A172 (cell line): ENCODE data around the gene ZC3H10. TPM values are rescaled to one million over a fixed set of nuclear protein-coding genes. Genes with fewer than 3 reads are reported as not detected.
"Not testable (repeated sequence)": the region's sequence is repeated elsewhere in the genome, so short reads cannot be mapped to it uniquely, and the experiment has no call there.

Source experiments
- DNase-seq: peaks from one replicate; pipeline ENCODE4 v3.0.0-alpha.2; 2015; ENCODE audit warnings: low spot score
- total RNA-seq: library from RNA; depleted of rRNA; stranded (reverse); fragments of >200 nt; shearing (Covaris generic); gene quantifications from 2 replicates; pipeline ENCODE4 v1.2.3, GENCODE V29; 2014; rRNA removed

ZC3H10 gene, protein sequence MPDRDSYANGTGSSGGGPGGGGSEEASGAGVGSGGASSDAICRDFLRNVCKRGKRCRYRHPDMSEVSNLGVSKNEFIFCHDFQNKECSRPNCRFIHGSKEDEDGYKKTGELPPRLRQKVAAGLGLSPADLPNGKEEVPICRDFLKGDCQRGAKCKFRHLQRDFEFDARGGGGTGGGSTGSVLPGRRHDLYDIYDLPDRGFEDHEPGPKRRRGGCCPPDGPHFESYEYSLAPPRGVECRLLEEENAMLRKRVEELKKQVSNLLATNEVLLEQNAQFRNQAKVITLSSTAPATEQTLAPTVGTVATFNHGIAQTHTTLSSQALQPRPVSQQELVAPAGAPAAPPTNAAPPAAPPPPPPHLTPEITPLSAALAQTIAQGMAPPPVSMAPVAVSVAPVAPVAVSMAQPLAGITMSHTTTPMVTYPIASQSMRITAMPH
- total RNA-seq = 1.8 and 2.9 TPM in 2 replicates

DNA sequence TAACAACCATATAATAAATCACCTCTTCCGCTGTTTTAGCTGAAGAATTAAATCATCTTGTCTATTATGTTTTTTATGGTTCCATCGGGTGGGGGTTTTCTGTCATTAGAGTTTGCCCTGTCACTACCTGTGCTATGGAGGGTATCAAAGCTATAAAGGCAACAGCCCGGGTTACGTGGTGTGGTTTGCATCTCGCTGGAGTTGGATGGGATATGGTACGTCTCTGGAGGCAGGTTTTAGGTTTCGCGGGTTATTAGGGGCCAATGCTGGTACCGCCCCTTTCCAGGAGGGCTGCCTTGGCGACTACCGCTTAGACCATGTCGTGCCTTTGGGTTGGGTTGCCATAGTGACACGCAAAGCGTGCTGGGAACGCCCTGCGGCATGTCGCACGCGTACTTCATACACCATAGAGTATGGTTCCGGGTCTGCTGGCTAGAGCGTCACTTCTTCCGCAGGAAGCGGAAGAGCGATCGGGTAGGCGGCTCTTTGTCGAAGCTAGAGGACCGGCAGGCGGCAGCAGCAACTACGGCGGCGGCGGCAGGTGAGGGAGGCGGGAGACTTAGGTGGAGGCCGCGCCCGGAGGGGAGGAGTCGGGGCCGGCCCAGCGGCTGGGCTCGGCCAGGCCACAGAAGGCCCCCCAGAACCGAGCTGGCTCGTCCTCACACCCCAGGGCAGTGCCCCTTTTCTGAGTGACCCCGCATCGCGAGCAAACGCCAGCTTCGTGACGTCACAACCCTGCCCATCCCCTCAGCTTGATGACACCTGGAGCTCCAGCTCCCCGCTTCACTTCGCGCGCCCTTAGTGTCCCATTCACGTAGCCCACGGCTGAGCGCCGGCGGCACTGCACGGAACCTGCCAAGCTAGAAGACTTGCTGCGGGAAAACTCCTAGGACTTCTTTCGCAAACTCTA lies at the start of gene ZC3H10:
TSS of gene ZC3H10 (plus strand) at position 489 of the 910 bp plus-strand sequence. CDS start 2,297 bp downstream, outside the sequence.
- DNase-seq = peak; percentile 98

DNA sequence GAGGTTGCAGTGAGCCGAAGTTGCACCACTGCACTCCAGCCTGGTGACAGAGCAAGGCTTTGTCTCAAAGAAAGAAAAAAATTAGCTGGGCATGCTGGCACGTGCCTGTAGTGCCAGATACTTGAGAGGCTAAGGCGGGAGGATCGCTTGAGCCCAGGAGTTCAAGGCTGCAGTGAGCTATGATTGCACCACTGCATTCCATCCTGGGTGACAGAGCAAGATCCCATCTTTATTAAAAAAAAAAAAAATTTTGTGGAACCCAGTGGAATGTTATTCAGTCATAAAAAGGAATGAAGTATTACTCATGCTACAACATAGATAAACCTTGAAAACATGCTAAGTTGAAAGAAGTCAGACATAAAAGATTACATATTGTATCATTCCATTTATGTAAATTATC lies 46.4 kb upstream of the ZC3H10 start:
- no peak for DNase-seq

DNA sequence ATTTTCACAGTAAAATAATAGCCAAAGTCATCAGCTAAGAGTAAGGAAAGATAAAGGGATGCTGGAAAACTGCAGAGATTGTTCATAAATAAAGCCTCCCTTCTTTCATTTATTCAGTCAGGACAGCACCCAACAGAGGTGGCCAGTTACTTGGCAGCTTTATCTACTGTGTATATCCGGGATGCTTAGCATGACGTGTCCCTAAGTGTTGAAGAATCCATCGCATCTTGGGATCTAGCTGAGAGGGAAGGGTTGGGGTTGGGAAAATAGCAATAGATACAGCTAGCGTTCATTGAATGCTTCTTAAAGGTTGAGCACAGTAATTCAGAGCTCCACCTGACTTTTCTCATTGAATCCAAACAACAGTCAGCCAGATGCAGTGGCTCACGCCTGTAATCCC lies 43.7 kb upstream of the ZC3H10 start:
- no peak for DNase-seq

DNA sequence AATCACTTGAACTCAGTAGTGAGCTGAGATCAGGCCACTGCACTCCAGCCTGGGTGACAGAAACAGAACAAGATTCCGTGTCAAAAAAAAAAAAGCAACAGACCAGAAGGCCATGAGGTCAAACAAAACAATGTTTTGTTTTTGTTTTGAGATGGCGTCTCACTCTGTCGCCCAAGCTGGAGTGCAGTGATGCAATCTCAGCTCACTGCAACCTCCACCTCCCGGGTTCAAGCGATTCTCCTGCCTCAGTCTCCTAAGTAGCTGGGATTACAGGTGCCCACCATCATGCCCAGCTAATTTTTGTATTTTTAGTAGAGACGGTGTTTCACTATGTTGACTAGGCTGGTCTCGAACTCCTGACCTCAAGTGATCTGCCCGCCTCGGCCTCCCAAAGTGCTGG lies 40.1 kb upstream of the ZC3H10 start:
- DNase-seq = not testable (repeated sequence)

GRCh38 chr12:56078427-56078826 lies 39.6 kb upstream of the ZC3H10 start:
- DNase-seq = no peak

GRCh38 chr12:56078931-56079722 lies 38.9 kb upstream of the ZC3H10 start:
- DNase-seq = peak; percentile 73

DNA sequence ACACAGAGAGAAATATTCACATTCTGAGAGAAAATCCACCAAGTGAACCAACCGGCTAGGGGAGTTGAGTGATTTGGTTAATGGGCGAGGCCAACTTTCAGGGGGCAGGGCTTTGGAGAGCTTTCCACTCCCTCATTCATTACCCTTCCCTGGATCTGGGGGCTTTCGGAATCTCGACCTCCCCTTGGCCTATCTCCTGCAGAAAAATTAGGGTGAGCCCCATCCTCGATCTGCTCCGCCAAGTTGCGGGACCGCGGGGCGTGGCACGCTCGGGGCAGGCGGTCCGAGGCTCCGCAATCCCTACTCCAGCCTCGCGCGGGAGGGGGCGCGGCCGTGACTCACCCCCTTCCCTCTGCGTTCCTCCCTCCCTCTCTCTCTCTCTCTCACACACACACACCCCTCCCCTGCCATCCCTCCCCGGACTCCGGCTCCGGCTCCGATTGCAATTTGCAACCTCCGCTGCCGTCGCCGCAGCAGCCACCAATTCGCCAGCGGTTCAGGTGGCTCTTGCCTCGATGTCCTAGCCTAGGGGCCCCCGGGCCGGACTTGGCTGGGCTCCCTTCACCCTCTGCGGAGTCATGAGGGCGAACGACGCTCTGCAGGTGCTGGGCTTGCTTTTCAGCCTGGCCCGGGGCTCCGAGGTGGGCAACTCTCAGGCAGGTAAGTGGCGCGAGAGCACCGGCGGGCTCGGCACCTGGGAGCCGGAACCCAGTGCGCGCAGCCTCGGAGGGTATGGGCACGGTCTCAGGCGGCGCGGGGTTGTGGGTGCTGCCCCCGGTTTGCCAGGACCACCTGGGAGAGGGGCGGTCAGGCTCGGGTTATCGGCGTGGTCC lies 38.1 kb upstream of the ZC3H10 start, which contains the start of gene ERBB3:
TSS of gene ERBB3 (plus strand) at position 443 of the 833 bp plus-strand sequence. CDS start at position 579, 136 bp downstream.
- peak; percentile 74 for DNase-seq

DNA sequence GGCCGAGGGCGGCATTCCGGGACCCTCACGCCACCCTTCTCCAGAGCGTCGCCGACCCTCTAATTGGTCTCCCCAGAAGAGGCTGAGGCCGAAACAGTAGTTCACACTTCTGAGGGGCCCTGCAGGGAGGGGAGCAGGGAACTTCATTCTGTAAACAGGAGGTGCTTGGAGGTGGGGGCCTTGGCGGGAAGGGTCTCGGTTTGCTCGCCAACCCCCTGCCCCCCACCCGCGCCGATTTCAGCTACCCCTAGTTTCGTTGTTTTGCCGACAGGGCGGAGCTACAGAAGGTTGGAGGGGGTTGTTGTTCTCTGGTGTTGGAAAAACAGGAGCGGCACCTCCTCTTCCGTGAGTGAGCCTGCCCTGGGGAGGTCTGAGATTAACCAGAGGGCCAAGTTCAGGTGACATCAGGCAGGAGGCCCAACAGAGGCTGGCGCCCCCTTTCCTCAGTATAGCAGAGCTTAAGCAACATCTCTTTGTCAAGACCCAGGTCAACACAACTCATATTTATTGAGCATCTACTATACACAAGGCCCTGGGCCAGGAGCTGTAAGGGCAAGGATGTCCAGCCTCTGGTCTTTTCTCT lies 37.4 kb upstream of the ZC3H10 start:
- DNase-seq = no peak

DNA sequence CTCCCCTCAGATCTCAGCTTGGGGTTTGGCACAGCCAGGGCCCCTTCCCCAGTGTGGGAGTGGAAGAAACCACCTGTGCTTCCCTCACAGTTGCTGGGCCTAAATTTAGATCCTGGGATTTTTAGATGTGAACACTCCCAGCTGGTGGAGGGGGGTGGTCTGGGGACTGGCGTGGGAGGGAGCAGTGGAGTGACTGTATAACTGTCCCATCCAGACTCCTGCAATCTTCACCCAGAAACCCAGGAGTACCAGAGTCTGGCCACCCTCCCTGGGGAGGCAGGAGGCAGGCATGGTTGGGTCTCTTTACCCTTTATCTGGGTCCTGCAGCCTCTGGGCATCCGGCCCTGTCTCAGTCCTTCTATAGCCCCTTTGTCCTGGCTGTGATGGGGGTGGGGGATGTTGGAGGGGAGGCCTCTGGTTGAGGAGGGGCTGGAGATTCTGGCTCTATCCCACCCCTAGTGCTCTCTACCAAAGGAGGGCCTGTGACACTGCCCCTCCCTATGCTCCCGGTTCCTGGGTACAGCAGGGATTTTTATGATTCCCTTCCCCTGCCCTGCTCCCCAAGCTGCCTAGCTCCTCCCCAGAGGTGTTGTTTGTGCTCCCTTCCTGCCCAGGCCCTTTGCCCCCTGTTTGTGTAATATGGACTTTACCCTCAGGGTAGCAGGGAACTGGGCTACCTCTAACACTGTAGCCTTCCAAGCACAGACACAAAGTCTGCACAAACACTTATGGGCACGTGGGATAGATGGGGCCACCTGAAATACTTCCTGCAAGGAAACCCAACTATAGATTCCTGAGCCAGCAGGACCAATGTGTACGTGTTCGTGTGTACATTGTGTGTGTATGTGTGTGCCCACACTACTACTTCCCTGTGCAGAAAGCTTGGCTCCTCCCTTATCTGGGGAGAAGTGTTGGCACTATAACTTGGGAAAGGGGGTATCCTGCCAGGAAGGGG lies 36.4 kb upstream of the ZC3H10 start:
- DNase-seq = no peak

GRCh38 chr12:56082382-56082781 lies 35.7 kb upstream of the ZC3H10 start:
- no peak for DNase-seq

DNA sequence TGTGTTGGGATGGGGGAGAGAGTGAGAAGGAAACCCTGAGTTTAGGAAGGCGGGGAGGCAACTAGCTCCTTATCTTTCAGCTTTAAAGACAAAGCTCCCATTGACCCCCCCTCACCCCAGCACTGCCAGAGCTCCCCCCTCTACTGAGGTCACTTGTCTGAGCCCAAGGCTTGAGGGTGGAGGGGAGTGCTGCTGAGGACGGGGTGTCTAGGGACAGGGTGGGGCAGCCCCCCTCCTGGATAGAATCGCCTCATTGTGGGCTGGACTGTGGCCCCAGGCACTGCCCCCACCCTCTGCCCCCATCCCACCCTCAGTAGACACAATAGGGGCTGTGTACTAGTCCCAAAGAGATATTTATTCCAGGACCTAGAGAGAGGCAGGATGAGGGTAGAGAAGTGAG lies 35.1 kb upstream of the ZC3H10 start:
- DNase-seq = no peak

- DNase-seq = no peak
Measured at GRCh38 chr12:56084958-56085543, 33.0 kb upstream of the ZC3H10 start.

DNA sequence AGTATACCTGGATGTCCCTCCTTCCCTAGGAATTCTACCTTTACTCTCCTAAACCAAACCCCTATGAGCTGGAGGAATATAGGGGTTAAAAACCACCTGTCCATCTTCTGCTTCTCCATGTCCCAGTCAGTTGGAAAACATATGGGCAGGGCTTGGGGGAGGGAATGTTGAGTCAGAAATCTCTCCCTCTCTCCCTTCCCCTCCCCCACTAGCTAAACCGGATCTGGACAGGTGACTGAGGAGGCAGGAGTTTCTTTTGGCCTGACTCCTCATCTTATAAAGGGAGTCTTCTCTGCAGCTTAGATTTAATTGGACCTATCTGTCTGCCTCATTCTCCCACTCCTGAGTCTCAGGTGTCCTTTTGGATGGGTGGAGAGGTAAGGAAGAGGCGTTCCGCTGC lies 32.0 kb upstream of the ZC3H10 start:
- DNase-seq = no peak

DNA sequence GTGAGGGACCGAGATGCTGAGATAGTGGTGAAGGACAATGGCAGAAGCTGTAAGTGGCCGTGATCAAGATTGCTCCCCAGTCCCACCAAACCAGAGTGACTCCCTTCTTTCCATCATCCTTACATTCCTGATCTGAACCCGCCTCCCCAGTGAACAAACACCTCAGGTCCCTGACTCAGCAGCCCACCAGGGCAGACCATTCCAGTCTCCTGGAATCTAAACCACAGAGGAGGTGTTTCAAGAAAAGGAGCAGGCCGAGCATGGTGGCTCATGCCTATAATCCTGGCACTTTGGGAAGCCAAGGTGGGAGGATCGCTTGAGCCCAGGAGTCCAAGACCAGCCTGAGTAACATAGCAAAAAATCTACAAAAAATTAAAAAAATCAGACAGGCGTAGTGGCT lies 31.5 kb upstream of the ZC3H10 start:
- no peak for DNase-seq

DNA sequence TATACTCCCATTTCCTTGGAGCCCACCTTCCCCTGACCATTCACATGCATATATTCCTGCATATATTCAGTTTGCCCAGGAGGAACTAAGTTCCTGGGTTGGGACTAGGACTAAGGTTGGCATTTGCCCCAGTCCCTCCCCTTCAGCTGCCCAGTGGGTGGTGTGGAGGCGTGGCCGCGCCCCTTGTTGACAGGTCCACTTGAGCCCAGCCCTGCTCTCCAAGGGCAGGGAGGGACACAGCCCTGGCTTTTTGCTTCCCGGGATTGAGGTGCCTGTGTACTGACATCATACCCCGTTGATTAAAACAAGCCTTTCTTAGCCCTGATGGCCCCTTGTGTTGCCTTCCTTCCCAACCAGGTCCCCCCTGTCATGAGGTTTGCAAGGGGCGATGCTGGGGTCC lies 30.8 kb upstream of the ZC3H10 start:
- DNase-seq = peak; percentile 27

GRCh38 chr12:56097738-56098137 lies 20.3 kb upstream of the ZC3H10 start:
- DNase-seq = no peak

- DNase-seq = no peak
Measured at GRCh38 chr12:56098592-56098991, 19.5 kb upstream of the ZC3H10 start.

- DNase-seq = no peak
Measured at GRCh38 chr12:56099787-56100186, 18.3 kb upstream of the ZC3H10 start.

- no peak for DNase-seq
Measured at GRCh38 chr12:56101045-56101444, 17.0 kb upstream of the ZC3H10 start.
